ENCODE data around the gene ATN1.
A peak's percentile ranks its signal among the peaks of the same experiment; 100 is the strongest.

The ATN1 gene

DNA sequence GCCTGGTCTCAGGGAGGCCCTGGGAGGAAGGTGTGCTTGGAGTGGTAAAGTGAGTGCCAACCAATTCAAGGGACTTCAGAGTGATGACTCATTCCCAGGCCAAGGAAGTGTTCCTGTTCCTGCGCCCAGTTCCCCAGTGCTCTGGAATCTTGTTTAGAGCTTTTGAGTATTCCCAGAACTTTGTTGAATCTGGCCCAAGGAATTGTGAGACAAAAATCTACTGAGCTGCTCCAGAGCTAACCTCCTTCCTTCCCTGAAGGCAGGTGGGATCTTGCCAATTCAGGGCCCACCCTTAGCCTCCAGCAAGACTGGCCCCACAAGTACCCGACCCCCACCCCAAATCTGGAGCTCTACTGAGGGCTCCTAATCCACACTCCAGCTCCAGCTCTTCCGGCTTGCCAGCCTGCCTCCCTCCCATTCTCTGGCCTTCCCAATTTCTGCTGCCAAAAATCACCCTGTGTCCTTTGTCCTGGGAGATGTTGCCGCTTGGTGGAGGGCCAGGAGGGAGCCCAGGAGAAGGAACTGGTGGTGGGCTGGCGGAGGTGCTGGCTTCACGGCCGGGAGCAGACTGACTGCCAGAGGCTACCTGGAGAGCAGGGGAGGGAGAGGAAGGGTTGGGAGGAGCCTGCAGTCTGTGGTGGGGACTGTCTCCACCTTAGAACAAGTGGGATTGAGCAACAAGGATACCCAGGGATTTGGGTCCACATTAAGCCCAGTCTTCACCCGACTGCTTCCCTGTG, 2.0 kb upstream of the ATN1 start:
- no peak for DNase-seq (ENCODE audit: low read depth in 1 of 2, low spot score in 1 of 2)

- no peak for DNase-seq (ENCODE audit: low read depth in 1 of 2, low spot score in 1 of 2)
These were observed 403 bp downstream of the ATN1 start for GRCh38 chr12:6928022-6928702.

GRCh38 chr12:6928703-6929407, 1.1 kb downstream of the ATN1 start:
- DNase-seq (ENCODE audit: low read depth in 1 of 2, low spot score in 1 of 2), result no peak

DNA sequence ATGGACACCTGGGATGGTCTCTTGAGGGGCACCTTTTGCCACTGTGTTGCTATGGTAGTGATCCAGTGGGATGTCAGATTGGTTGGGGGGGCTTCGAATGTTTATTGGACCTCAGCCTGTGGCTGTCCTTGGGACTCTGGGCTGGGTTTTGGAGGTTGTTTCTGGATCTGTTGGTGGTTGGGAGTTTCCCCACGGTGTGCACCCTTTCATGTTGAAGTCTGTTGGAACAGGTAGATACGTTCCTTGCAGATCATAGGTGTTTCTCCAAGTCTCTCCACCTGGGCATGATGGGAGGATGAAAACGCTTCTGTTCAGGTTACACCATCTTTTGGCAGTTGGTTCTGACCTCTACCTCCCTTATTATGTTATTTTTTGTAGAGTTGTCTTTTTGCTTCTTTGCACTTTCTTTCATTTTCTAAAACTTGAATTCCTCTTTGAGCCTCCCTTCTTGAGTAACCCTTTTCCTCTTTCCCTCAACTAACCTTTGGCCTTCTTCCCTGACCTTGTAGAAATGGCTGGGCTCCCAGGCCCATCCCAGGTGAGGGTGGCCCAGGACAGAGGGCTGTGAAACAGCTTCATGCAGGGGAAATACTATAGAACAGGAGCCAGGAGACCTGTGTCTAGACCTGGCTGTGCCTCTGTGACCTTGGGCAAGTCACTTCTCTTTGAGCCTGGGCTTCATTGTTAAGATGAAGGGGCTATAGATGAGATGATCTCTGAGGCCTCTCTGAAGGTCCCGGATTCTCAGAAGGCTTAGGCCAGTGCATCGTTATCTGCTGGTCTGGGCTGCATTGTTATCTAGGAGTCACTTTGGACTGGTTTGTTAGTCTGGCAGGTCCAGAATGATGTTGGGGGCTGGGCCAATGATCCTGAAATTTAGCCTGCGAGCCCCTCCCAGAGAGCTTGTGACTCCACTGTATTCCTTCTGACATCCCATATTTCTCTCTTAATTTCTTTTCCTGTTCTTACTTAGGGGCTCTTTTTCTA, 2.0 kb downstream of the ATN1 start:
- DNase-seq (ENCODE audit: low read depth in 1 of 2, low spot score in 1 of 2), result no peak

DNA sequence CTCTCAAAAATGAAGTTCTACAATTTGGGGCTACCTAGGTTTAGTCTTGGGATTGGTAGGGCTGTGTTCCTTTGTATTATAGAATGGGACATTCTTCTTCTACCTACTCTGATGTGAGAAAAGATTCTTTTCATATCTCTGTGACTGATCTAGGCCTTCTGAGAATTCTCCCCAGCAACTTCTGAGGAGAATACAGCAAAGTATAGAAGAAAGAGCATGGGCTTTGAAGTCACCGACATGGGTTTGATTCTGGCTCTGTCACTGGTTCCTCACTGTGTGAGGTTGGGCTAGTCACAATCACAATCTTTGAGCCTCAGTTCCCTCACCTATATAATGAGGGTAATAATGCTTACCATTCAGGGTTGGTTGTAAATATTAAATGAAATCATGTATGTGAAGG, 5.0 kb downstream of the ATN1 start:
- DNase-seq (ENCODE audit: low read depth in 1 of 2, low spot score in 1 of 2), result no peak

- DNase-seq (ENCODE audit: low read depth in 1 of 2, low spot score in 1 of 2), result no peak
These were observed 6.4 kb downstream of the ATN1 start for GRCh38 chr12:6934110-6934509.

DNA sequence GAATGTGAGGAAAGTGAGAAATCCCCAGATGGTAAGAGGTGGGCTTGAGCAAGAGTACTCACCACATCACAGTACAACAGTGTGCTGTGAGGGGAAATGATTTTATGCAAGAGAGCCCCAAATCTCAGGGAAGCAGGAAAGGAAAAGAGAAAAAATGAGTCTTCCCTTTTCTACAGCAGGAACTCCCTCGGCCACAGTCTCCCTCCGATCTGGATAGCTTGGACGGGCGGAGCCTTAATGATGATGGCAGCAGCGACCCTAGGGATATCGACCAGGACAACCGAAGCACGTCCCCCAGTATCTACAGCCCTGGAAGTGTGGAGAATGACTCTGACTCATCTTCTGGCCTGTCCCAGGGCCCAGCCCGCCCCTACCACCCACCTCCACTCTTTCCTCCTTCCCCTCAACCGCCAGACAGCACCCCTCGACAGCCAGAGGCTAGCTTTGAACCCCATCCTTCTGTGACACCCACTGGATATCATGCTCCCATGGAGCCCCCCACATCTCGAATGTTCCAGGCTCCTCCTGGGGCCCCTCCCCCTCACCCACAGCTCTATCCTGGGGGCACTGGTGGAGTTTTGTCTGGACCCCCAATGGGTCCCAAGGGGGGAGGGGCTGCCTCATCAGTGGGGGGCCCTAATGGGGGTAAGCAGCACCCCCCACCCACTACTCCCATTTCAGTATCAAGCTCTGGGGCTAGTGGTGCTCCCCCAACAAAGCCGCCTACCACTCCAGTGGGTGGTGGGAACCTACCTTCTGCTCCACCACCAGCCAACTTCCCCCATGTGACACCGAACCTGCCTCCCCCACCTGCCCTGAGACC, 7.8 kb downstream of the ATN1 start:
- DNase-seq (ENCODE audit: low read depth in 1 of 2, low spot score in 1 of 2), result no peak

DNA sequence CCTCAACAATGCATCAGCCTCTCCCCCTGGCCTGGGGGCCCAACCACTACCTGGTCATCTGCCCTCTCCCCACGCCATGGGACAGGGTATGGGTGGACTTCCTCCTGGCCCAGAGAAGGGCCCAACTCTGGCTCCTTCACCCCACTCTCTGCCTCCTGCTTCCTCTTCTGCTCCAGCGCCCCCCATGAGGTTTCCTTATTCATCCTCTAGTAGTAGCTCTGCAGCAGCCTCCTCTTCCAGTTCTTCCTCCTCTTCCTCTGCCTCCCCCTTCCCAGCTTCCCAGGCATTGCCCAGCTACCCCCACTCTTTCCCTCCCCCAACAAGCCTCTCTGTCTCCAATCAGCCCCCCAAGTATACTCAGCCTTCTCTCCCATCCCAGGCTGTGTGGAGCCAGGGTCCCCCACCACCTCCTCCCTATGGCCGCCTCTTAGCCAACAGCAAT, 8.5 kb downstream of the ATN1 start:
- no peak for DNase-seq (ENCODE audit: low read depth in 1 of 2, low spot score in 1 of 2)

DNA sequence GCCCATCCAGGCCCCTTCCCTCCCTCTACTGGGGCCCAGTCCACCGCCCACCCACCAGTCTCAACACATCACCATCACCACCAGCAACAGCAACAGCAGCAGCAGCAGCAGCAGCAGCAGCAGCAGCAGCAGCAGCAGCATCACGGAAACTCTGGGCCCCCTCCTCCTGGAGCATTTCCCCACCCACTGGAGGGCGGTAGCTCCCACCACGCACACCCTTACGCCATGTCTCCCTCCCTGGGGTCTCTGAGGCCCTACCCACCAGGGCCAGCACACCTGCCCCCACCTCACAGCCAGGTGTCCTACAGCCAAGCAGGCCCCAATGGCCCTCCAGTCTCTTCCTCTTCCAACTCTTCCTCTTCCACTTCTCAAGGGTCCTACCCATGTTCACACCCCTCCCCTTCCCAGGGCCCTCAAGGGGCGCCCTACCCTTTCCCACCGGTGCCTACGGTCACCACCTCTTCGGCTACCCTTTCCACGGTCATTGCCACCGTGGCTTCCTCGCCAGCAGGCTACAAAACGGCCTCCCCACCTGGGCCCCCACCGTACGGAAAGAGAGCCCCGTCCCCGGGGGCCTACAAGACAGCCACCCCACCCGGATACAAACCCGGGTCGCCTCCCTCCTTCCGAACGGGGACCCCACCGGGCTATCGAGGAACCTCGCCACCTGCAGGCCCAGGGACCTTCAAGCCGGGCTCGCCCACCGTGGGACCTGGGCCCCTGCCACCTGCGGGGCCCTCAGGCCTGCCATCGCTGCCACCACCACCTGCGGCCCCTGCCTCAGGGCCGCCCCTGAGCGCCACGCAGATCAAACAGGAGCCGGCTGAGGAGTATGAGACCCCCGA, 9.1 kb downstream of the ATN1 start:
- DNase-seq (ENCODE audit: low read depth in 1 of 2, low spot score in 1 of 2), result no peak

GRCh38 chr12:6937481-6938352, 10.0 kb downstream of the ATN1 start:
- DNase-seq (ENCODE audit: low read depth in 1 of 2, low spot score in 1 of 2), result peak; percentile 82 to 90

GRCh38 chr12:6938353-6939190, 10.8 kb downstream of the ATN1 start:
- no peak for DNase-seq (ENCODE audit: low read depth in 1 of 2, low spot score in 1 of 2)

DNA sequence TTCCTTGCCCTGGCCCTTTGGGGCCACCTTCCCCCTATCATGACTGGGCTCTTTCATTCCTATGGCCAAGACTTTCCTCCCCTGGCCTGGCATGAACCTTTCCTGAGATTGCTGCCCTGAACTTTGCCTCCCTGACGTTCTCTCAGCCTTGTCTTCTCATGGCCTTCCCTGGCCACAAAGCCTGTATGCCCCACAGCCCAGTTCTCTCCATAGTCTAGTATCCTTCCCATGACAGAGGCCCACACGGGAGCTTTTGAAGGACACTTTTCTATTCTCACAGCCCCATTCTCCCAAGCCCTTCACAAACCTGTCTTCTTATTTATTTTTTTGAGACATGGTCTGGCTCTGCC, 11.4 kb downstream of the ATN1 start:
- no peak for DNase-seq (ENCODE audit: low read depth in 1 of 2, low spot score in 1 of 2)

GRCh38 chr12:6941267-6941666, 13.5 kb downstream of the ATN1 start:
- no peak for DNase-seq (ENCODE audit: low read depth in 1 of 2, low spot score in 1 of 2)

GRCh38 chr12:6941782-6942181, 14.0 kb downstream of the ATN1 start:
- DNase-seq (ENCODE audit: low read depth in 1 of 2, low spot score in 1 of 2), result no peak

GRCh38 chr12:6942331-6942665, 14.5 kb downstream of the ATN1 start:
- DNase-seq (ENCODE audit: low read depth in 1 of 2, low spot score in 1 of 2), result no peak

DNA sequence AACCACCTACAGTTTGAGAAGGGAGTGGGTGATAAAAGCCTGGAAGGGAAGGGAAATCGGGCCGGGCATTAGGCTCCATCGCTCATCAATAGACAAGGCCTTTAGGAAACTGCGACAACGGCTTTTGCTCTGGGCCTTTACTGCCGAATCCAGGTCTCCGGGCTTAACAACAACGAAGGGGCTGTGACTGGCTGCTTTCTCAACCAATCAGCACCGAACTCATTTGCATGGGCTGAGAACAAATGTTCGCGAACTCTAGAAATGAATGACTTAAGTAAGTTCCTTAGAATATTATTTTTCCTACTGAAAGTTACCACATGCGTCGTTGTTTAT, 15.6 kb downstream of the ATN1 start:
- peak; percentile 56 to 63 for DNase-seq (ENCODE audit: low read depth in 1 of 2, low spot score in 1 of 2)

- peak in 1 of 2 donors; percentile 68 for DNase-seq (ENCODE audit: low read depth in 1 of 2, low spot score in 1 of 2)
These were observed 16.1 kb downstream of the ATN1 start, which contains the start of the genes C12orf57 and RNU7-1 for GRCh38 chr12:6943722-6944380. Gene C12orf57 (plus strand): TSS chr12:6944022. CDS start chr12:6944122, 100 bp downstream. Gene RNU7-1 (plus strand): TSS chr12:6943816.

Data from activated T-helper 1 cell treated with anti-CD3 and anti-CD28 coated beads, Interleukin-2, amount 50 U/mL, for 16 hours (primary cell).